GM12801 (cell line): ENCODE measurements around the gene NUBP2.

Experiments
- TF ChIP-seq, protein P1 (sequence below): IDR thresholded peaks from one replicate; pipeline ENCODE4 v1.5.1; 2011; ENCODE audit warnings: control low read depth; ENCODE audit not compliant: insufficient read length; ENCODE audit errors: extremely low read depth

NUBP2 gene

DNA sequence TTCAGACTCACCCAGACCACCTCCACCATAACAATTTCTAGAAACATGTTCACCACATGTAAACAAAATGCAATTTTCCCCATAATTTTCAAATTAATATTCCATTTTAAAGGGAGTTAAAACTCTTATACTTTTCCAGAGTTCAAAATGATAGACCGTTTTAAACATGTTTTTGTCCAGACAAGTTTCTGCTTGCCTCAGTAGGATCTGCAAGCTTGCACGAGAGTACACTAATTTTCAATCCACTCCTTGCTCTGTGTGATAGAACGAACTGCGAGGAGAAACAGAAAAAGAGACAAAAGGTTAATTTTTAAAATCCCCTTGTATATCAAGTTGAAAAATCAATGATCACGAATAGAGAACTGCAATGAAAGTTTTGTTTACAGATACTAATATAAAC lies 51.3 kb downstream of the NUBP2 start:
- TF ChIP-seq, protein P1, sequence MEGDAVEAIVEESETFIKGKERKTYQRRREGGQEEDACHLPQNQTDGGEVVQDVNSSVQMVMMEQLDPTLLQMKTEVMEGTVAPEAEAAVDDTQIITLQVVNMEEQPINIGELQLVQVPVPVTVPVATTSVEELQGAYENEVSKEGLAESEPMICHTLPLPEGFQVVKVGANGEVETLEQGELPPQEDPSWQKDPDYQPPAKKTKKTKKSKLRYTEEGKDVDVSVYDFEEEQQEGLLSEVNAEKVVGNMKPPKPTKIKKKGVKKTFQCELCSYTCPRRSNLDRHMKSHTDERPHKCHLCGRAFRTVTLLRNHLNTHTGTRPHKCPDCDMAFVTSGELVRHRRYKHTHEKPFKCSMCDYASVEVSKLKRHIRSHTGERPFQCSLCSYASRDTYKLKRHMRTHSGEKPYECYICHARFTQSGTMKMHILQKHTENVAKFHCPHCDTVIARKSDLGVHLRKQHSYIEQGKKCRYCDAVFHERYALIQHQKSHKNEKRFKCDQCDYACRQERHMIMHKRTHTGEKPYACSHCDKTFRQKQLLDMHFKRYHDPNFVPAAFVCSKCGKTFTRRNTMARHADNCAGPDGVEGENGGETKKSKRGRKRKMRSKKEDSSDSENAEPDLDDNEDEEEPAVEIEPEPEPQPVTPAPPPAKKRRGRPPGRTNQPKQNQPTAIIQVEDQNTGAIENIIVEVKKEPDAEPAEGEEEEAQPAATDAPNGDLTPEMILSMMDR: no peak
